Left lung (tissue), 10 donors: ENCODE results near the gene ROBO1. TPM values are rescaled to one million over a fixed set of nuclear protein-coding genes. Genes with fewer than 3 reads are reported as not detected.

Experiments used
- ATAC-seq: fragments of 200-7000 bp; cut with Tn5 transposase; one replicate; pipeline ENCODE4 v1.9.1; 2020; ENCODE audit warnings: moderate library complexity
- DNase-seq, 4 donors: peaks; one replicate each; pipeline ENCODE4 v3.0.0-alpha.2; 2013 to 2020
- H3K27ac ChIP-seq, 2 donors: fragments of 200-600 bp; sonication (generic) in 1 of 2; one replicate each; pipeline versions ENCODE4 v1.5.0 to v1.8.0; 2020 to 2021
- H3K27me3 ChIP-seq, 2 donors: fragments of 200-600 bp; sonication (generic) in 1 of 2; one replicate each; pipeline versions ENCODE4 v1.5.0 to v1.8.0; 2020 to 2021
- H3K36me3 ChIP-seq, 2 donors: fragments of 200-600 bp; sonication (generic) in 1 of 2; one replicate each; pipeline versions ENCODE4 v1.5.0 to v1.8.0; 2020 to 2021
- H3K4me1 ChIP-seq, 2 donors: fragments of 200-600 bp; one replicate each; pipeline ENCODE4 v1.8.0; 2021
- H3K4me3 ChIP-seq, 2 donors: fragments of 200-600 bp; sonication (generic) in 1 of 2; one replicate each; pipeline versions ENCODE4 v1.5.0 to v1.8.0; 2020 to 2021; ENCODE audit warnings: mild to moderate bottlenecking in 1 of 2
- H3K9me3 ChIP-seq, 2 donors: fragments of 200-600 bp; sonication (generic) in 1 of 2; one replicate each; pipeline versions ENCODE4 v1.5.0 to v1.8.0; 2020 to 2021
- CTCF ChIP-seq, 2 donors: fragments of 200-600 bp; sonication (generic) in 1 of 2; IDR thresholded peaks; one replicate each; pipeline versions ENCODE4 v1.5.0 to v1.8.0; 2021; ENCODE audit warnings: antibody characterized with exemption in 2 of 2
- intact Hi-C, 2 donors: fragments of 100-400 bp; cut with DNase I; formaldehyde crosslinking; loops; one replicate each; pipeline versions ENCODE4 v1.11.2 to v1.14.2; 2022
- polyA plus RNA-seq, 6 donors: library from polyadenylated mRNA; unstranded; fragments of 120-200 nt; gene quantifications; one replicate each; pipeline ENCODE4 v1.2.1, GENCODE V29; 2013; ENCODE audit not compliant: insufficient read length in 6 of 6
- total RNA-seq, 2 donors: library from RNA; stranded (reverse); fragmentation: NEBNext Ultra II Directional; extraction: Animal tissue kit (Norgen Biotek cat#: 25700); gene quantifications; one replicate each; pipeline ENCODE4 v1.2.1, GENCODE V29; 2021
- donor health status: DM: no; HTN: yes; CAD: no.
- donor health status: DM: no; HTN: no; CAD: no.

Gene ROBO1
- total and polyA plus RNA-seq, 8 donors: 20.3 to 134 (median 102) TPM

GRCh38 chr3:79278681-79279080 lies 489.1 kb downstream of the ROBO1 start:
- no peak for TF ChIP-seq CTCF (IDR thresholded peaks at IDR 0.05)
- DNase-seq (no peak), ATAC-seq (no peak)
- intact Hi-C loops: no loop called here
- Histone ChIP-seq H3K4me3 (no peak overlapping the region), H3K9me3 (peaks cover 0 to 5% of the 10 kb centered on the region in 2 donors), H3K4me1 (no peaks in the 10 kb centered on the region), H3K27ac (no peak overlapping the region), H3K36me3 (no peaks in the 10 kb centered on the region), H3K27me3 (no peaks in the 10 kb centered on the region)

- no peak overlapping the region for H3K4me3 ChIP-seq
- no peaks in the 10 kb centered on the region for H3K27me3 ChIP-seq
- ATAC-seq (no peak), DNase-seq (no peak)
- no peaks in the 10 kb centered on the region for H3K36me3 ChIP-seq
- peaks cover 0 to 10% of the 10 kb centered on the region in 2 donors for H3K9me3 ChIP-seq
- H3K4me1 ChIP-seq: no peaks in the 10 kb centered on the region
- TF ChIP-seq CTCF (IDR thresholded peaks at IDR 0.05): no peak
- no peak overlapping the region for H3K27ac ChIP-seq
- intact Hi-C loops: no loop called here
Measured at GRCh38 chr3:79268422-79268821, 499.4 kb downstream of the ROBO1 start.

GRCh38 chr3:79264892-79265291 lies 502.9 kb downstream of the ROBO1 start:
- DNase-seq: no peak
- TF ChIP-seq CTCF (IDR thresholded peaks at IDR 0.05): no peak

GRCh38 chr3:79263423-79263822 lies 504.4 kb downstream of the ROBO1 start:
- no peak for TF ChIP-seq CTCF (IDR thresholded peaks at IDR 0.05)
- no peaks in the 10 kb centered on the region for H3K27me3 ChIP-seq
- H3K36me3 ChIP-seq: no peaks in the 10 kb centered on the region
- H3K9me3 ChIP-seq: no peaks in the 10 kb centered on the region
- ATAC-seq (no peak), DNase-seq (no peak)
- intact Hi-C loops: no loop called here
- no peak overlapping the region for H3K4me3 ChIP-seq
- no peaks in the 10 kb centered on the region for H3K4me1 ChIP-seq
- H3K27ac ChIP-seq: no peak overlapping the region

More at GRCh38 chr3:79264892-79265291, 502.9 kb downstream of the ROBO1 start:
- Histone ChIP-seq H3K27me3 (no peaks in the 10 kb centered on the region), H3K36me3 (no peaks in the 10 kb centered on the region), H3K4me1 (no peaks in the 10 kb centered on the region), H3K4me3 (no peak overlapping the region), H3K9me3 (no peaks in the 10 kb centered on the region), H3K27ac (no peak overlapping the region)
- ATAC-seq: no peak
- intact Hi-C loops: no loop called here

GRCh38 chr3:79258479-79258878 lies 509.3 kb downstream of the ROBO1 start:
- Histone ChIP-seq H3K36me3 (no peaks in the 10 kb centered on the region), H3K4me1 (no peaks in the 10 kb centered on the region), H3K9me3 (no peaks in the 10 kb centered on the region), H3K4me3 (no peak overlapping the region), H3K27ac (no peak overlapping the region), H3K27me3 (no peaks in the 10 kb centered on the region)
- TF ChIP-seq CTCF (IDR thresholded peaks at IDR 0.05): no peak
- no peak for DNase-seq
- intact Hi-C loops: no loop called here
- ATAC-seq: no peak
